ENCODE data around the gene EPG5.

GRCh38 chr18:45836242-45837205, 130.6 kb downstream of the EPG5 start:
- no peak for TF ChIP-seq CTCF (conservative IDR thresholded peaks at IDR 0.05)
- TF ChIP-seq ZFX (IDR thresholded peaks at IDR 0.05), result no peak

All from C4-2B (cell line).